ENCODE results near the gene TEKTIP1. TPM values are rescaled to one million over a fixed set of nuclear protein-coding genes. Genes with fewer than 3 reads are reported as not detected.
A peak's percentile ranks its signal among the peaks of the same experiment; 100 is the strongest.

Gene TEKTIP1
- total and polyA plus RNA-seq, 9 of the 15 experiments (the other 6 are each of a cell fraction or from before 2014, with no cell fraction given), result 0.66 TPM; not detected in 8

DNA sequence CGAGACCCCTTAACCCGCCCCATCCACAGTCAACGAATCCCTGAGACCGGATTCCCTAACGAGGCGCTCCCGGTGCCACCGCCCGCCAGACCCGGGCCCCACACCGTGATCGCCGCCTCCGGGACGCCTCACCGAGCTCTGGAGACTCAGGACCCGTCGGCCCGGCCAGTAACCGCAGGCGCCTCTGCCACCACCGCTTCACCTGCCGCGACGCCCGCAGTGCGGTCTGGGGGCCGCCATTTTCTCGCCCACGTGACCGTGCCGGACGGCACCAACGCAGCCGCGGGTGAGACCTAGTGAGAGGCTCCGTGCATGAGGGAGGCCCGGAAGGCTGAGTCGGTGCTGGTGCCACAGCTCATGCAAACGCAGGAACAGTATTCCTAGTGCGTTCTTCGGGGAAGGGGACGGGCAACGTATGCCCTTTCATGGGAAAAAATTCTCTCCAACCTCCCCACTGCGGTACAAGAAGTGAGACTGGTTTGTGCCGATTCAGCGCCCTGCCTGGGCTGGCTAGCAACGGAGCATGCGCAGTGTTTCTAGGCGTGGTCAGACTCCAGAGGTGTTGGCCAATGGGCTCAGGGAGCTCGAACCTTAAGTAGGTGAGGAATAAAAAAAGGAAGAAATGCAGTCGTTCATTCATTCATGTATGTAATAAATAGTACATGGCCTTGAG is 38.4 kb upstream of the TEKTIP1 start, which contains the start of gene DOHH (continued):
- TF ChIP-seq MGA (IDR thresholded peaks at IDR 0.05) (no peak; the same call in none of the 2 replicates), EZH2 (IDR thresholded peaks at IDR 0.05; ENCODE audit: borderline replicate concordance, low read depth, low read length) (no peak), DEAF1 (CRISPR knock-in tag; IDR thresholded peaks at IDR 0.05) (no peak), DLX4 (CRISPR knock-in tag; IDR thresholded peaks at IDR 0.05) (no peak), ZFP36 (IDR thresholded peaks at IDR 0.05; ENCODE audit: low read depth, low read length, partially characterized antibody) (no peak), ZNF583 (CRISPR knock-in tag; IDR thresholded peaks at IDR 0.05) (no peak), MAFG (tag; conservative IDR thresholded peaks at IDR 0.05) (peak; percentile 87)
- TF ChIP-seq, protein P1, sequence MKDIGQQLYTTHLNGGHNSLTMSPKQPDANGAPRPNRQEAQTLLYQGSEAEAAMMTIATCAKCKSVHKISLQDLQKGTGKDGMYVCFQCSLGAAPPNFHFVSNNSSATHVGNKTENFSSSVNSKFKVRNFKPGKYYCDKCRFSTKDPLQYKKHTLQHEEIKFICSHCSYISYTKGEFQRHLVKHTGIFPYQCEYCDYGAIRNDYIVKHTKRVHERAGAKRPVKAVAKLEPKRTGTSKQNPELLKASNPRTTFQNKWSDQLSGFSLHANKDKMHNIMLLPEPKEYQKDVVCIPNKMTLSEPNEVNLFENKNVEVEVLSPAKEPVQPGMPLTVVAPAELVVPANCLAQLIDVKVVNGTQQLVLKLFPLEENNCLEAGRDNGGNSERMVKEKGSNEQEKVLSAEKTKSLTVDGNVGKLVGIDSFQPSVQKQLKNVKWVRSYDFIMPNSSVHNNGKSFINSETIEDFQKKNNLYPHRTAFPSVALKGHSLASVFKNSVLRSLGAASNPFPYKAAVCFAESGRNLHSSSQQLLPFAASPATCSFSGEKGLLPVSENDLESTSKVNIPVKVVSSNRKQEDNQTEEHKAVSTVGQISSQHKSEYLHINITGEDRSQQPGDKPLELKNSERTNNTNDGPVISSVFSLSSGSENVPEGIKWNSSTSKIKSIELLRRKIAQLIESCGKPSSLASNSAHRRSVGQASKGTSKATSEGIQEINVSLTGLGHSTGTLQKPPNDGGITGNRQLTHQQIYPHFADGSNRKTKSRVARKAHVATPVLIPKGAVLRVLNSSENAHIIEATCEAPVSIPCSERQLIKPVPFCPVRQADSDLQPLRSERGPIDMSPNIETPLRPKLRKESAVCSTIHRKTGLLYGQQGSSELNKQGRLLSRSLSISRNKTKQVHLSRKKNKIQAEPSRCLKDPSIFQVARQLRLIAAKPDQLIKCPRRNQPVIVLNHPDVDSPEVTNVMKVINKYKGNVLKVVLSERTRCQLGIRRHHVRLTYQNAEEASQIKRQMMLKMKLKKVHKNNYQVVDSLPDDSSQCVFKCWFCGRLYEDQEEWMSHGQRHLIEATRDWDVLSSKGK (CRISPR knock-in tag; IDR thresholded peaks at IDR 0.05), result no peak

Data from K562 (cell line).